BLaER1 (cell line): ENCODE results near the gene COL4A2.
"Not testable (repeated sequence)": the region's sequence is repeated elsewhere in the genome, so short reads cannot be mapped to it uniquely, and the experiment has no call there.

Experiments
- H3K27ac ChIP-seq: shearing (Covaris generic); formaldehyde crosslinking; 2 replicates; pipeline ENCODE4 v1.8.1; 2022
- H3K27me3 ChIP-seq: shearing (Covaris generic); formaldehyde crosslinking; 2 replicates; pipeline ENCODE4 v1.8.1; 2022
- H3K36me3 ChIP-seq: shearing (Covaris generic); formaldehyde crosslinking; 2 replicates; pipeline ENCODE4 v1.8.1; 2022
- H3K4me1 ChIP-seq: shearing (Covaris generic); formaldehyde crosslinking; 2 replicates; pipeline ENCODE4 v1.8.1; 2022
- H3K4me2 ChIP-seq: shearing (Covaris generic); formaldehyde crosslinking; 2 replicates; pipeline ENCODE4 v1.8.1; 2022
- H3K4me3 ChIP-seq: shearing (Covaris generic); formaldehyde crosslinking; 2 replicates; pipeline ENCODE4 v1.8.1; 2022
- H3K9ac ChIP-seq: shearing (Covaris generic); formaldehyde crosslinking; 2 replicates; pipeline ENCODE4 v1.8.1; 2022
- H3K9me3 ChIP-seq: shearing (Covaris generic); formaldehyde crosslinking; 2 replicates; pipeline ENCODE4 v1.8.1; 2022
- H4K20me1 ChIP-seq: shearing (Covaris generic); formaldehyde crosslinking; 2 replicates; pipeline ENCODE4 v1.8.1; 2022
- Cebpa-rat ChIP-seq: shearing (Covaris generic); IDR thresholded peaks from 2 replicates; pipeline ENCODE4 v1.8.1; 2022

The COL4A2 gene

DNA sequence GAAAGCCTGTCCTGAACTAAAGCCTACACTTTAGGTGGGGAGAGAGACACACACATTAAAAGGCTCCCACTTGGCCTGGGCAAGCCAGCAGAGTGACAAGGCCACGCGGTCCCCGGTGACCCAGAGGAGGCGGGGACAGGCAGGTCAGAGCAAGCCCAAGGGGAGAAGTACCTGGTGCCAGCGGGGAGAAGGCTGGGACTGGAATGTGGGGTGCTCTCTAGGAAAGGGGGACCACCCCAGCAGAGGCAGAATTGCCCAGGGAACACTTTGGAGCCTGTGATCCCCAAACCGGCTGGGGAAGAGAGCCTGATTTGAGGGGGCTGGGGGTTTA is 172.1 kb downstream of the COL4A2 start:
- Histone ChIP-seq H4K20me1 (no peaks in the 10 kb centered on the region), H3K36me3 (no peaks in the 10 kb centered on the region), H3K27ac (peak overlapping the region; percentile 44; the same call in 1 of the 2 replicates), H3K9me3 (no peaks in the 10 kb centered on the region), H3K9ac (no peak overlapping the region), H3K4me3 (no peak overlapping the region), H3K4me1 (peaks cover 54% of the 10 kb centered on the region), H3K4me2 (peak overlapping the region; percentile 4; the same call in 1 of the 2 replicates), H3K27me3 (no peaks in the 10 kb centered on the region)
- no peak for TF ChIP-seq Cebpa-rat

DNA sequence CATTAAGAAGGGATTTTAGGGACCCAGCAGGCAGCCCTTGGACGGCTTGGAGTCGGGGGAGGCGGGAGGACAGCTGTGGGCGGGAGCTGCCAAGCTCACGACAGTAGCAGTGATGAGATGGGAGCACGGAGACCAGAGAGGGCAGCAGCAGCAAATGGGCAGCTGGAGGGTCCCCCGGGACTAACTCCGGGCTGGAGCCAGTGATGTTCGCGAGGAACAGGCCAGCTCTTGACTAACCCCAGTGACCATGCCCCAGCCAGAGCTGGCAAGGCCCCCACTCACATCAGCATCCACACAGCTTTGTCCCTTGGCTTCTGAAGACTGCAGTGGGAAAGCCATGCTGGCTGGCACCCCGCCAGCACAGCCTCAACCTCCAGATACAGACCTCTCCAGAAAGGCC is 172.6 kb downstream of the COL4A2 start:
- no peaks in the 10 kb centered on the region for H3K9me3 ChIP-seq
- TF ChIP-seq Cebpa-rat: no peak
- no peak overlapping the region for H3K9ac ChIP-seq
- H3K36me3 ChIP-seq: no peaks in the 10 kb centered on the region
- peak overlapping the region; percentile 44; the same call in 1 of the 2 replicates for H3K27ac ChIP-seq
- peaks cover 50% of the 10 kb centered on the region for H3K4me1 ChIP-seq
- peak overlapping the region; percentile 4; the same call in 1 of the 2 replicates for H3K4me2 ChIP-seq
- H3K27me3 ChIP-seq: no peaks in the 10 kb centered on the region
- no peak overlapping the region for H3K4me3 ChIP-seq
- no peaks in the 10 kb centered on the region for H4K20me1 ChIP-seq

DNA sequence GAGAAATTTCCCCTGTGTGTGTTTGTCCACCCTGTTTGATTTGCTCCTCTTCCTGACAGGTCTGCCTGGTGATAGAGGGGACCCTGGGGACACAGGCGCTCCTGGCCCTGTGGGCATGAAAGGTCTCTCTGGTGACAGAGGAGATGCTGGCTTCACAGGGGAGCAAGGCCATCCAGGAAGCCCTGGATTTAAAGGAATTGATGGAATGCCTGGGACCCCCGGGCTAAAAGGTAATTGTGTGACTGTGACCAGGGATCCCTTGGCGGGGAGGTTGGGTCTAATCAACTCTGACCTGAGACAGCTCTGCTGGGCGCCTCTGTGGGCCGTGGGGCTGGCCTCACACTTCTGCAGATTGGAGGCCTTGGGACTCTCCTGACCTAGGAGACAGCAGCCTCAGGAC is 173.1 kb downstream of the COL4A2 start:
- TF ChIP-seq Cebpa-rat: no peak
- Histone ChIP-seq H3K4me3 (no peak overlapping the region), H3K4me1 (peaks cover 45% of the 10 kb centered on the region), H3K9ac (no peak overlapping the region), H3K27me3 (no peaks in the 10 kb centered on the region), H3K36me3 (no peaks in the 10 kb centered on the region), H3K27ac (no peak overlapping the region), H3K4me2 (no peak overlapping the region), H3K9me3 (no peaks in the 10 kb centered on the region), H4K20me1 (no peaks in the 10 kb centered on the region)

DNA sequence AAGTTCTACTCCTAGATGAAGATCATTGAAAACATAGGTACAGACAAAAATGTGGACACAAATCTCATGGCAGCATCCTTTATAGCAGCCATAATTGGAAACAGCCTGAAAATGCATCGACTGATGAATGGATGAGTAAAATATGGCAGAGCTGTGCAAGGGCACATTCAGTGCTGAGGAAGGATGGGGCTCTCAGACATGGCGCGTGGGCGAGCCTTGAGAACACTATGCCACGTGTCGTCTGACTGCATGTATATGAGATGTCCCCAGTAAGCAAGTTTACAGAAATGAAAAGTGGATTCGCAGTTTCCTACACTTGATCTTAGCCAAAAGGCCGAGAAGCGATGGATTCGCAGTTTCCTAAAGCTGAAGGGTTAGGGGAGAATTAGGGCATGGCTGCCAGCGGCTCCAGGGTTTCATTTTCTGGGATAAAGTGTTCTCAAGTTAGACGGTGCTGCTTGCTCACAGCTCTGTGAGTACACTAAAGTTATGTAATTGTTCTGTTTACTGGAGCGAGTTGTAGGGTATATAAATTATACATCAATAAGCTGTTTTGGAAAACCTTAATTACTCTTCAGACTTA is 176.4 kb downstream of the COL4A2 start:
- Histone ChIP-seq H3K4me2 (no peak overlapping the region), H3K27me3 (no peaks in the 10 kb centered on the region), H3K9ac (no peak overlapping the region), H3K4me1 (peaks cover 33% of the 10 kb centered on the region), H3K4me3 (no peak overlapping the region), H4K20me1 (no peaks in the 10 kb centered on the region), H3K36me3 (no peaks in the 10 kb centered on the region), H3K27ac (no peak overlapping the region), H3K9me3 (no peaks in the 10 kb centered on the region)
- TF ChIP-seq Cebpa-rat: no peak

DNA sequence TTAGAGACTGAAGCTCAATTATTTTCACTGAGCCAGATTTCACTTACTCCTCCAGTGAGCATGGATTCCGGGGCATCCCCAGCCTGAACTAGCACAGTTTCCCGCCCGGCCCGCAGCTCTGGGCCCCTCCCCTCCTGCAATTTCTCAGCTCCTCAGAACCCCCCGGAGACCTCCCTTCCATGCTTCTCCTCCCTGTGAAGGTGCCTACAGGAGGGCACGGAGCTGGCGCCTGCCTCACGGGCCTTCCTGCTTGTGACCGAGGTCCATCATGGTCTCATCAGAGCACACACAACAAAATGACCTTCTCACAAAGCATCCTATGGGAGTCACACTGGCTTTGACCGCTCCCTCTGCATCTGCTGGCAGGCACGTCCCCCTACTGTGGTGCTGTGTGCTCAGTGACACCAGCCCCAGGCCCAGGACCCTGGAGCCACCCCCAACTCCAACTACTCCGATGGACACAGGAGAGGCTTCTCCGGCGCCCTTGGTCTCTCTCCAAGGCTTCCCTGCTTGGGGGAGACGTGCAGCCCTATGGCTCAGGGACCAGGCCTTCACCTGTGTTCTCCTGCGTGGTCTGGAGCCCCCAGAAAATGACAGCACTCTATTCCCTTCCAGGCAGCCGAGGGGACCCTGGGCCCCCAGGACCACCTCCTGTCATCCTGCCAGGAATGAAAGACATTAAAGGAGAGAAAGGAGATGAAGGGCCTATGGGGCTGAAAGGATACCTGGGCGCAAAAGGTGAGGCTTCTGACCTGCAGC is 177.4 kb downstream of the COL4A2 start:
- Histone ChIP-seq H3K4me1 (peaks cover 31% of the 10 kb centered on the region), H3K36me3 (no peaks in the 10 kb centered on the region), H3K27me3 (no peaks in the 10 kb centered on the region), H3K9me3 (no peaks in the 10 kb centered on the region), H4K20me1 (no peaks in the 10 kb centered on the region), H3K4me2 (no peak overlapping the region), H3K27ac (no peak overlapping the region), H3K9ac (no peak overlapping the region), H3K4me3 (no peak overlapping the region)
- TF ChIP-seq Cebpa-rat: no peak

DNA sequence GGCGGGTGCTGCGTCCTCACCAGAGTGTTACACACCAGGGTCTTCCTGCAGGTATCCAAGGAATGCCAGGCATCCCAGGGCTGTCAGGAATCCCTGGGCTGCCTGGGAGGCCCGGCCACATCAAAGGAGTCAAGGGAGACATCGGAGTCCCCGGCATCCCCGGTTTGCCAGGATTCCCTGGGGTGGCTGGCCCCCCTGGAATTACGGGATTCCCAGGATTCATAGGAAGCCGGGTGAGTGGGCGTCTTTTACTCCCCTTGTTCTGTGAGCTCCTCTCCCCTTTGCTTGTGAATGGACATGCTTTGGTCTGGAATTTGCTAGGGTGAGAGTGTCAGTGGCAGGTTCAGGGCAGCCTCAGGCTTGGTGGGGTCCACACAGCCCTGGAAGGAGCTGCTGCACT is 178.5 kb downstream of the COL4A2 start:
- peaks cover 26% of the 10 kb centered on the region for H3K4me1 ChIP-seq
- TF ChIP-seq Cebpa-rat: no peak
- no peaks in the 10 kb centered on the region for H4K20me1 ChIP-seq
- H3K27me3 ChIP-seq: no peaks in the 10 kb centered on the region
- H3K9ac ChIP-seq: no peak overlapping the region
- H3K36me3 ChIP-seq: no peaks in the 10 kb centered on the region
- no peak overlapping the region for H3K4me3 ChIP-seq
- H3K27ac ChIP-seq: no peak overlapping the region
- no peak overlapping the region for H3K4me2 ChIP-seq
- no peaks in the 10 kb centered on the region for H3K9me3 ChIP-seq

DNA sequence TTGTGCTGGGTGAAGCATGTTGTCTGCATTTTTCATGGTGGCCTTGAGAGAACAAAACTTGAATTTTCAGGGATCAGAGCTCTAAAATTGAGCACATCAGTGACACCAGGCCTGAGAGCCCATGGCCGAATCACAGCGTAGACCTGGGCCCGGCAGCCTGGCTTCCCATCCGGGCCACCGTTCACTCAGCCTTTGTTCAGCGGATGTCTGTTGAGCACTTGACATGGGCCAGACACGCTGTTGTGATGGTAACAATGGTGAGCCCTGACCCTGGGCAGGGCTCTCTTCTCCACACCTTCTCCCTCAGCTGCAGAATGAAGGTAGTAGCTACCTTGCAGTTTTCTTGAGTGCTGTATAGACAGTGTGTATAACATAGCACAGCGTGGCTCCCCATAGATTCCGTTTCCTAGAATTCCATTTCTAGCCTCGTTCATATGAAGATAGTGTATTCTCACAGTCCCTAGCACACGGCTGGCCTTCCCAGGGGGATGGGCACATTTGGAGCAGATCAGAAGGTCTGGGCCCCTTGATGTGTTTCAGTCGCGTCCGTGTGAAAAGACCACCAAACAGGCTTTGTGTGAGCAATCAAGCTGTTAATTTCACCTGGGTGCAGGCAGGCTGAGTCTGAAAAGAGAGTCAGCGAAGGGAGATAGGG is 179.1 kb downstream of the COL4A2 start:
- H3K9ac ChIP-seq: no peak overlapping the region
- no peaks in the 10 kb centered on the region for H3K27me3 ChIP-seq
- no peak for TF ChIP-seq Cebpa-rat
- H4K20me1 ChIP-seq: no peaks in the 10 kb centered on the region
- H3K4me1 ChIP-seq: peaks cover 30% of the 10 kb centered on the region
- H3K4me2 ChIP-seq: no peak overlapping the region
- no peaks in the 10 kb centered on the region for H3K9me3 ChIP-seq
- H3K36me3 ChIP-seq: no peaks in the 10 kb centered on the region
- no peak overlapping the region for H3K27ac ChIP-seq
- no peak overlapping the region for H3K4me3 ChIP-seq

DNA sequence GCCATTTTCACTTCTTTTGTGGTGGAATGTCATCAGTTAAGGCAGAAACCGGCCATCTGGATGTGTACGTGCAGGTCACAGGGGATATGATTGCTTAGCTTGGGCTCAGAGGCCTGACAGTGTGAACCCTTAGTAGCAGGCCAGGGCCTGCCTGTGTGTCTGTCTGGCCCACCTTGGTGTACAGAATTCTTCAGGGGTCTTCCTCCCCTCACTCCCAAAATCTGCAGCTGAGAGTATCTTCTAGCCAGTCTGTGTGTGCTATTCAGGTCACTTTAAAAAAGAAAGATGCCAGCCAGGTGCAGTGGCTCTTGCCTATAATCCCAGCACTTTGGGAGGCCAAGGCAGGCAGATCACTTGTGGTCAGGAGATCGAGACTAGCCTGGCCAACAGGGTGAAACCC is 179.8 kb downstream of the COL4A2 start:
- not testable (repeated sequence) for H3K9ac ChIP-seq, H4K20me1 ChIP-seq, H3K27ac ChIP-seq, H3K9me3 ChIP-seq, H3K4me3 ChIP-seq, H3K36me3 ChIP-seq, H3K27me3 ChIP-seq
- Histone ChIP-seq H3K4me1 (peaks cover 30% of the 10 kb centered on the region), H3K4me2 (peak overlapping the region; percentile 23; the same call in 1 of the 2 replicates)

DNA sequence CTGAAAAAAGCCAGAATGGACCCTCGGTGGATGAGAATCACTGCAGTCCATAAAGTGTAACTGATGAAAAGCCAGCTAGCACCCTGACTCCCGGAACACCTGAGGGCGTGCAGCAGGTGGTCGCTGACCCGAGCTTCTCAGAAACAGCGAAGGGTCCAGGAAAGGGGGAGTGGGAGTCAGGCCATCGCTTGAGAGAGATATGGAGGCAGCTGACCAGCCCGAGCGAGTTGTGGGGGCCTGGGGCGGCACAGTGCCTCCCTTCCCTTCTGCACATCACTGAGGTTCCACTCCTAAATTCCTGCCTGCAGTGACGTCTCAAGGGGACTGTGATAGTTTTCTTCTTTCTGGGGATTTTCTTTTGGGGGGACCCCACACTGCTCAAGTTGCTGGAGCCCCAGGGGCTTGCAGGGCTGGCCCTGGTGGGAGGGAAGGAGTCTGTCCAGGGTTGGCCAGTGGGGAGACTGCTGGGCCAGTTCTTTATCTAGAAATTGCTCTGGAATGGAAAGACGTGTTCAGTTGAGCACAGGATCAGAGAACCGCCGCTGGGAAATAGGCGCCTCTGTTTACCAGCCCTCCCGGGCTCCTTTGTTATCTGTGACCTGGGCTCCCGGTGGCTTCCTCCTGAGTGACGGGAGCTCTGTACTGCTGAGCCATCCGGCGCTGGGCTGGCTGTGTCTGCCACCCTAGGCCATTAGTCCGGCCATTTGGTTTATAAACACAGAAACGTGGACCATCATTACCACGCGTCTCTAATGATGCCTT is 183.1 kb downstream of the COL4A2 start:
- H3K9ac ChIP-seq: no peak overlapping the region
- no peak overlapping the region for H3K4me3 ChIP-seq
- no peaks in the 10 kb centered on the region for H3K27me3 ChIP-seq
- TF ChIP-seq Cebpa-rat: no peak
- no peaks in the 10 kb centered on the region for H4K20me1 ChIP-seq
- no peaks in the 10 kb centered on the region for H3K36me3 ChIP-seq
- no peak overlapping the region for H3K27ac ChIP-seq
- H3K4me1 ChIP-seq: peaks cover 30% of the 10 kb centered on the region
- no peak overlapping the region for H3K4me2 ChIP-seq
- H3K9me3 ChIP-seq: no peaks in the 10 kb centered on the region
